SKM-1 (cell line): Measurements from ENCODE around the gene PDE9A.

Source experiments
- DNase-seq: peaks from one replicate; lab custom pipeline; 2025; ENCODE audit not compliant: unreplicated experiment; lab: John Stamatoyannopoulos, UW

PDE9A gene

GRCh38 chr21:42684109-42684916, 30.9 kb downstream of the PDE9A start:
- no peak for DNase-seq

- no peak for DNase-seq
These were observed 31.6 kb downstream of the PDE9A start for GRCh38 chr21:42685036-42685435.

GRCh38 chr21:42685954-42686500, 32.6 kb downstream of the PDE9A start:
- no peak for DNase-seq

GRCh38 chr21:42687796-42688195, 34.4 kb downstream of the PDE9A start:
- DNase-seq = no peak

- no peak for DNase-seq
These were observed 34.9 kb downstream of the PDE9A start for GRCh38 chr21:42688226-42688840.

GRCh38 chr21:42688841-42689371, 35.5 kb downstream of the PDE9A start:
- no peak for DNase-seq

- DNase-seq = no peak
These were observed 37.2 kb downstream of the PDE9A start for GRCh38 chr21:42690586-42690985.

GRCh38 chr21:42691901-42692559, 38.6 kb downstream of the PDE9A start:
- no peak for DNase-seq

- DNase-seq = no peak
These were observed 39.3 kb downstream of the PDE9A start for GRCh38 chr21:42692688-42693087.

GRCh38 chr21:42694751-42695696, 41.6 kb downstream of the PDE9A start:
- DNase-seq = no peak

- DNase-seq = no peak
These were observed 42.4 kb downstream of the PDE9A start for GRCh38 chr21:42695697-42696380.

- DNase-seq = no peak
These were observed 43.1 kb downstream of the PDE9A start for GRCh38 chr21:42696501-42697040.

- DNase-seq = no peak
These were observed 45.3 kb downstream of the PDE9A start for GRCh38 chr21:42698733-42699132.

GRCh38 chr21:42699196-42699595, 45.8 kb downstream of the PDE9A start:
- DNase-seq = no peak

- DNase-seq = no peak
These were observed 48.5 kb downstream of the PDE9A start for GRCh38 chr21:42701706-42702456.

GRCh38 chr21:42702720-42703119, 49.3 kb downstream of the PDE9A start:
- no peak for DNase-seq

- DNase-seq = no peak
These were observed 49.9 kb downstream of the PDE9A start for GRCh38 chr21:42703136-42703908.

- no peak for DNase-seq
These were observed 50.5 kb downstream of the PDE9A start for GRCh38 chr21:42703965-42704364.
